ENCODE data around the gene ANKLE1.

Gene ANKLE1

DNA sequence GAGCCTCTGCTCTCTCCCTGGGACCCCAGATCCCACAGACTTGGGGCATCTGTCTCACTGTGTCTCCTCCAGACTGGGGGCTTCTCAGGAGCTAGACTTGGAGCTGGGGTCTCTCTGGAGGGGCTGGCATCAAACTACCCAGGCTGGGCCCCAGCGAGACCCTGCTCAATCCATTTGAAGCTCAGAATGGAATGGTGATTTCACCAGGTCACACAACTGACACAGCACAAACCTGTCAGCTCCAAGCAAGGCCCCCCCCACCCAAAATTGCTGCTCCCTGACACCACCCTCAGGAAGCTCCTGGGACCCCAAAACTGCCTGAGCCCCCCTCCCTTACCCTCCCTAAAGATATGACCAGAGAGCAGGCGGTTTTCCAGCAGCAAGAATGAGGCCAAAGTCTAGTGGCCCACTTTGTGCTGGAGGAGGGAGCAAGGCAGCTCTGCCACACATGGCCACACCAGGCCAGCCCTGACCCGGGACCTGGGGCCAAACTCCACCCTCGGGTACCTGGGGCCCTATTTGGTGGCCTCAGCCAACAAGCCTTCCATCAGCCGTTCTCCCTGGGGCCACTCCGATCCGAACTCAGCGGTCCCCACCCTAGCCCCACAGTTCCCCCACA, 38.4 kb upstream of the ANKLE1 start:
- Histone ChIP-seq H3K36me3 (ENCODE audit: insufficient read depth, low read length) (peaks cover 12% of the 10 kb centered on the region), H3K9me3 (ENCODE audit: low read length) (no peaks in the 10 kb centered on the region), H3K4me3 (ENCODE audit: low read length) (peak overlapping the region; percentile 98), H3K27me3 (ENCODE audit: insufficient read depth, low read length) (no peaks in the 10 kb centered on the region), H3K4me1 (ENCODE audit: insufficient read depth, low read length) (peaks cover 39% of the 10 kb centered on the region), H2AFZ (ENCODE audit: low read depth, low read length) (no peak overlapping the region)

DNA sequence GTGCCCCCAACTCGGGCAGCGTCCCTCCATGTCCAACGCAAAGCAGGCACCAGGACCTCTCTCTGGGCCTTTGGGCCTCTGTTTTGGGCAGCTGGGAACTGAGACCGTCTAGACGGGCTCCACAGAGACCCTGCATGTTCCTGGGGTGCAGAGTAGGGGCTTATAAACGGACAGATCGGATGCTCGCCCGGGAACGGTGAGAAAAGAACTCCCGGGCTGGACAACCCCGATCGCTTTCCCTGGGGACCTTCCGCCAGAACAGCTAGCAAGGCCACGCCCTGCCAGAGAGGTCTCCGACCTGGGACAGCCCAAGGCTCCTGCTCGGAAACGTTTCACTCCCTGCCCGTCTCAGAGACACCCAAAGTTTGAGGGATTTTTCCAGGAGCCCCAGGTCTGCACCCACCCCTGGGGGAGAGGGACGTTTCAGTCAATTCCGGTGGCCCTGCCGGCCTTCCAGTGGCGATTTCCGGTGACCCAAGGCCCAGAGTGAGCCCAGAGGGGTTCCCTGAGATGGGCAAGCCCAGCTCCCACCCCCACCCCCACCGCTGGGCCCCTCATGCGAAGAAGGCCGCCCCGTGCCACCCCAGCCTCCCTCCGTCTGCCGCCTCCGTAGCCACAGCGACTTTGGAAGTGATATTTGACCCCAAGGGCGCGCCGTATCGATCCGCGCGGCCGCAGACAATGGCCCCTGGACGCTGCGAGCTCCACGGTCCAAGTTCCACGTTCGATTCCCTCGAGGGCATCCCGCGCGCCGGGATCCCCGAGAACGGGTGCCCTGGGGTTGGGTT, 37.7 kb upstream of the ANKLE1 start:
- H2AFZ ChIP-seq (ENCODE audit: low read depth, low read length): no peak overlapping the region
- H3K9me3 ChIP-seq (ENCODE audit: low read length): no peaks in the 10 kb centered on the region
- H3K4me1 ChIP-seq (ENCODE audit: insufficient read depth, low read length): peaks cover 45% of the 10 kb centered on the region
- H3K36me3 ChIP-seq (ENCODE audit: insufficient read depth, low read length): peaks cover 7% of the 10 kb centered on the region
- no peaks in the 10 kb centered on the region for H3K27me3 ChIP-seq (ENCODE audit: insufficient read depth, low read length)
- peak overlapping the region; percentile 98 for H3K4me3 ChIP-seq (ENCODE audit: low read length)

DNA sequence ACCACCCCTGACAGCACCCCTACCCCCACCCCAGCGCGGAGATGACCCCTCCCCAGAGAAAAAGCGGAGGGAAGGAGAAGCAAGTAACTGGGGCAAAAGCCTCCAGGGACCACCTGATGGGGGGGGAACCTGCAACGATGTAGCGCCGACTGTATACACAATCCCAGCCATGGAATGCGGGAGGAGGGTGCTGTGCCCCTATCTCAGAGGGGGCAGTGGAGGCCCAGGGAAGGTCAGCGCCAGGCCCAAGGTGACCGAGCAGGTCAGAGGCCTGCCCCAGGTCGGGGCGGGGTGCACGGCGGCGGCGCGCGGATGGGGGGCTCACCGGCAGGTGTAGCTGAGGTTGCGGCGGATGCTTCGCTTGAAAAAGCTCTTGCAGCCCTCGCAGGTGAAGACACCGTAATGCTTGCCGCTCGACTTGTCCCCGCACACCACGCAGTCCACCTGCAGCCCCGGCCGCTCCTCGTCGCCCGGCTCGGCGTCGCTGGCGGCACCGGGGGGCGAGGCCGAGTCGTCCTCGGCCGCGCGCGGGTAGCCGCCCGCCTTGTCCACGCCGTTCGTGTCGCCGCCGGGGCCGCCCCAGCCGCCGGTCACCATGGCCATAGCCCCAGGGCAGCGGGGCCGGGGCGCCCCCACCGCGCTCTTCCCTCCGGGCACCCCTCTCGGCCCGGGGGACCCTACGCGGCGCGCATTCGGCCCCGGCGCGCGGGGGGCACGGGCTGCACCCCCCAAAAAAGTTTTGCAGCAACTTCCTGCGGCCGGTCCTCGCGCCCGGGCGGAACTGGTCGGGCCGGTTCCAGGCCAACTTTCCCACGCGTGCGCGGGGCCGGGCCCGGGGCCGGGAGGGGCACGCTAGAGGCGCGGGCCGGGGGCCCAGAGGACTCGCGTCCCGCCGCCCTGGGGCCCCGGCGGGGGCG, 36.8 kb upstream of the ANKLE1 start:
- Histone ChIP-seq H2AFZ (ENCODE audit: low read depth, low read length) (no peak overlapping the region), H3K9me3 (ENCODE audit: low read length) (no peaks in the 10 kb centered on the region), H3K4me1 (ENCODE audit: insufficient read depth, low read length) (peaks cover 46% of the 10 kb centered on the region)

DNA sequence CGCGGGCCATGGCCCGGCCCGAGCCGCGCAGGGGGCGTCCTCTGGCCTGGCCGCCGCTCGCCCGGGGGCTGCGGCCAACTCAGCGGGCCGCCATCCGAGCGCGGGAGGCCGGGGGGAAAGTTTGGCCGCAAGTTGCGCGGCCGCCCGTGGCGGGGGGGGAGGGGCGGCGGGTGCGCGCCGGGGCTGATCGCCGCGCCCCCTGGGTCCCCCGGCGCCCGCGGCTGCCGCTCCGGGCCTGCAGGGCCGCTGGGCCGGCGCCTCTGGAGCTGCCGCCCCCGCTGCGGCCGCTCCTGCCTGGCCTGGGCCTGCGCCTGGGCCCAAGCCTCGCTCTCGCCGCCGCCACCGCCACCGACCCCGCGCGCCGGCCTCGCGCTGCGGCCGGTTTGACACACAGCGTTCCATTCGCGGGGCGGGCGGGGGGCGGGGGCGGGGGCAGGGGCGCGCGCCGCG, 36.1 kb upstream of the ANKLE1 start, which contains the start of gene NR2F6:
NR2F6 (minus strand) TSS at position 385 of the 450 bp plus-strand sequence. CDS start 699 bp downstream, outside the sequence.
- H3K27me3 ChIP-seq (ENCODE audit: insufficient read depth, low read length): no peaks in the 10 kb centered on the region
- H3K4me3 ChIP-seq (ENCODE audit: low read length): peak within 1 kb of the TSS; percentile 98
- H3K9me3 ChIP-seq (ENCODE audit: low read length): no peaks in the 10 kb centered on the region
- H3K36me3 ChIP-seq (ENCODE audit: insufficient read depth, low read length): peaks cover 5% of the 10 kb centered on the region
- H2AFZ ChIP-seq (ENCODE audit: low read depth, low read length): peak within 1 kb of the TSS; percentile 13
- H3K4me1 ChIP-seq (ENCODE audit: insufficient read depth, low read length): peaks cover 40% of the 10 kb centered on the region

More for the DNA sequence above, 36.8 kb upstream of the ANKLE1 start:
- H3K27me3 ChIP-seq (ENCODE audit: insufficient read depth, low read length): no peaks in the 10 kb centered on the region
- H3K36me3 ChIP-seq (ENCODE audit: insufficient read depth, low read length): peaks cover 7% of the 10 kb centered on the region
- peak overlapping the region; percentile 98 for H3K4me3 ChIP-seq (ENCODE audit: low read length)

DNA sequence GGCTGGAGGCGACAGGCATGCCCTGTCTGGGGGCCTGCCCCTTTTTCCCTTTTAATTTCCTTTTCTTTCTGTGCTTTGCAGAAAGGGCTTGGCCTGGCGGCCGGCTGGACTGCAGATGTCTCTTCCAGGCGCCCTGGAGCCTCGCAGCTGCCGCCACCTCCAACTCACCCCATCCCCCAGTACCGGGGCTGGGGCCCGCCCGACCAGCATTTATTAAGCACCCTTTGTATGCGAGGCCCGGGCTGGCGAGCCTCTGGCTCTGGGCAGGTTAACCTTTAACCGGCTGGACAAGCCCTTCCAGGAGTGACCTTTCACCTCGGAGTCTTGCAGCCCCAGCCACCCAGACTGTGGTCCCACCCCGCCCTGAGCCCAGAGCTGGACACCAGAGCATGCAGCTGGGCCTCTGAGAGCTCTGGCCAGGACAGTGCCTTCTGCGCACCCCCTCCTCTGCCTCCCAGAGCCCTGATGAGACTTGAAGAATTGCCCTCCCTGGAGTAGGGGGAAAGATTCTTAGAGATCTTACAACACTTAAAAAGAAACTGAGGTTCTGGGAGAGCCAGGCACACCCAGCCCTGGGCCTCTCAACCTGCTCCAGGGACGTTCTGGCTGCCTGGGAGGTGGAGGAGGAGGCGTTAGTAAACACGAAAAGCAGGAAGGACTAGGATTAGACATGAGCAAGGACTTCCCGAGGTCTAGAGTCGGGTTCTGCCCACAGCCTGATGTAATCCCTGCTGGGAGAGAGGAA, 34.8 kb upstream of the ANKLE1 start:
- peak overlapping the region; percentile 37 for H3K4me3 ChIP-seq (ENCODE audit: low read length)
- no peaks in the 10 kb centered on the region for H3K36me3 ChIP-seq (ENCODE audit: insufficient read depth, low read length)
- H2AFZ ChIP-seq (ENCODE audit: low read depth, low read length): peak overlapping the region; percentile 13
- no peaks in the 10 kb centered on the region for H3K9me3 ChIP-seq (ENCODE audit: low read length)
- H3K4me1 ChIP-seq (ENCODE audit: insufficient read depth, low read length): peaks cover 37% of the 10 kb centered on the region
- H3K27me3 ChIP-seq (ENCODE audit: insufficient read depth, low read length): no peaks in the 10 kb centered on the region

DNA sequence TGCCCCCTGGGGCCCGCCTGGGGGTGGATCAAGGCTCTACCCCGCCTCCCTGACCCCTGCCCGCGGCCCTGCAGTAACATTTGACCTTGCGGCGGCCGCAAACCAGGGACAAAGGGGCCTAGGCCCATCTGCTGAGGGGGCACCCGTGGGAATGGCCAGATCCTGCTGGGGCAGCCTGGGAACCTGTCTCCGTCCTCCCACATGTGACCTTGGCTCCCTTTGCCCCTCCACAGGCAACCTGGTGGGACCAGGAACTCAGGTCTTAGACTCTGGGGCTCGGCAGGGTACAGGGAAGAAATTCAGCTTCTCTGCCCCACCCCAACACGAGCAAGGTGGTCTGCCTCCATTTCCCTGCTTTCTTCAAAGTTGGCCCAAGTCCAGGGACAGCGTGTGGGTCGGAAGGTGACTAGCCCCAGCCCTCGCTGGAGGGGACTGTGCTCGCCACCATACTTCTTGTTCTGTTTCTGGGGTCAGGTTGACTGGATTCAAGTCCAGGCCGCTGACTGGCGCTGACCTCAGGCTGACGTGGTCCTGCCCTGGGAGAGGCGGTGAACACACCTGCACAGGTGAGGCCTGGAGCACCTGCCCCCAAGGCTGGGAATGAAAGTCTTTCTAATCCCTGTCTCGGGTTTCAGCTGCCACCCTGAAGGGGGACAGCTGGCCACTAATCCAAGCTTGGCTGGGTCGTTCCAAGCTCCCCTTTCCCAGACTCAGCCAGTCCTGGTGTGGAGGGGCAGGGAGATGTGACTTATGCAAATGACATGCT, 33.5 kb upstream of the ANKLE1 start:
- Histone ChIP-seq H2AFZ (ENCODE audit: low read depth, low read length) (no peak overlapping the region), H3K36me3 (ENCODE audit: insufficient read depth, low read length) (no peaks in the 10 kb centered on the region), H3K9me3 (ENCODE audit: low read length) (no peaks in the 10 kb centered on the region), H3K4me3 (ENCODE audit: low read length) (no peak overlapping the region), H3K4me1 (ENCODE audit: insufficient read depth, low read length) (peaks cover 35% of the 10 kb centered on the region), H3K27me3 (ENCODE audit: insufficient read depth, low read length) (no peaks in the 10 kb centered on the region)

DNA sequence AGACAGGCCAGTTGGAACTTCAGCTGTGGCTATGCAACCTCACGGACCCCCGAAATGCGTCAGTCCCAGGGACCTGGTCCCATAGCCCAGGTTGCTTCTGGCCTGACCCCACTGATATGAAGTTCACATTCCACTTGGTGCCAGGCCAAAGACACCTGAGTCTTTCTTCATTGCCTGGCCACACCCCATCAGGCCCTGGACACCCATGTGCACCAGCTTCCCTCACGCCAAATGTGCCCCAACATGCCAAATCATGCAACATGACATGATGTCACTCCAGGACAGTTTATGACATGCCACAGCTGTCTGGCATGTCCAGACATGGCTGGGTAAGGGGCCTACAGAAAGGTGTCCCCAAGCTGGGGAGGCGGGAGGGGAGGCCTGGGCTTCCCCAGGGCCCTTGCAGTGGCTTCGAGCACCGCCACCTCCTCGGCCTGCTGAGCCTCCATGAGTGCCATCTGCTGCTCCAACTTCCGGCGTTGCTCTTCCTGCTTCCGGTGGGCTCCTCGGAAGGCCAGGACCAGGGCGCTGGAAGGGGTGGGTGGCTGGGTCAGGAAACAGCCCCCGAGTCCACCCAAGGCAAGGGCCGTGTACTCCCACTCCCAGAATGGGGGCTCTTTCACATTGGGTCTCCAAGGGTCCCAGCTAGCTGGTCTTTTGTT, 31.7 kb upstream of the ANKLE1 start:
- H3K36me3 ChIP-seq (ENCODE audit: insufficient read depth, low read length): no peaks in the 10 kb centered on the region
- no peaks in the 10 kb centered on the region for H3K9me3 ChIP-seq (ENCODE audit: low read length)
- H3K27me3 ChIP-seq (ENCODE audit: insufficient read depth, low read length): no peaks in the 10 kb centered on the region
- no peak overlapping the region for H2AFZ ChIP-seq (ENCODE audit: low read depth, low read length)
- no peak overlapping the region for H3K4me3 ChIP-seq (ENCODE audit: low read length)
- H3K4me1 ChIP-seq (ENCODE audit: insufficient read depth, low read length): peaks cover 23% of the 10 kb centered on the region

DNA sequence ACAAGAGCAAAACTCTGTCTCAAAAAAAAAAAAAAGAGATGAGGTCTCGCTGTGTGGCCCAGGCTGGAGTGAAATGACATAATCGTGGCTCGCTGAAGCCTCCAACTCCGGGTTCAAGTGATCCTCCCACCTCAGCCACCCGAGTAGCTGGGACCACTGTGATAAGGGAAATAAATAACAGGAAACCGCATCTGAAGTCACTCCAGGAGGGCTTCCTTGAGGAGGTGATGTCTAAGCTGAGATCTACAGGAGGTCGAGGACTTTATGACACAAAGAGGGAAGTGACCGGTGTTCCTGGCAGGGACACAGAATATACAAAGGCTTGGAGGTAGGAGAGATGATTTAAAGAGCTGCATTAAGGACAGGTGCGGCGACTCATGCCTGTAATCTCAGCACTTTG, 27.1 kb upstream of the ANKLE1 start:
- no peaks in the 10 kb centered on the region for H3K36me3 ChIP-seq (ENCODE audit: insufficient read depth, low read length)
- H3K9me3 ChIP-seq (ENCODE audit: low read length): no peaks in the 10 kb centered on the region
- no peaks in the 10 kb centered on the region for H3K27me3 ChIP-seq (ENCODE audit: insufficient read depth, low read length)
- H3K4me3 ChIP-seq (ENCODE audit: low read length): no peak overlapping the region
- no peak overlapping the region for H2AFZ ChIP-seq (ENCODE audit: low read depth, low read length)
- H3K4me1 ChIP-seq (ENCODE audit: insufficient read depth, low read length): peaks cover 3% of the 10 kb centered on the region

DNA sequence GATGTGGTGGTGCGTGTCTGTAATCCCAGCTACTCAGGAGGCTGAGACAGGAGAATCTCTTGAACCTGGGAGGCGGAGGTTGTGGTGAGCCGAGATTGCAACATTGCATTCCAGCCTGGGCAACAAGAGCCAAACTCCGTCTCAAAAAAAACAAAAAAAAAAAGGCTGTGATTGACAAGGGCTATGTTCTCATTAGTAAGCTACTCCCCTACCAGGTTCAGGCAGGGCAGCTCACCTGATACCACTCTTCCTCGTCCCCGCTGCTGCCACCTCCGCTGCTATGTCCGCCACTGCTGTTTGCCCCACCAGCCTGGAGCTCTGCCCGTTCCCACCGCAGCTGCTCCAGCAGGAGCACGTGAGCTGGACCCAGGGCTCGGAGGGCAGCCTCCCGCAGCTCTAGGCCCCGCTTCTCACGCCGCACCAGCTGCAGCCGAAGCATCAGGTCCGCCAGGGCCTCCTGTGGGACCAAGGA, 26.5 kb upstream of the ANKLE1 start:
- no peak overlapping the region for H2AFZ ChIP-seq (ENCODE audit: low read depth, low read length)
- no peak overlapping the region for H3K4me3 ChIP-seq (ENCODE audit: low read length)
- no peaks in the 10 kb centered on the region for H3K36me3 ChIP-seq (ENCODE audit: insufficient read depth, low read length)
- H3K27me3 ChIP-seq (ENCODE audit: insufficient read depth, low read length): no peaks in the 10 kb centered on the region
- H3K4me1 ChIP-seq (ENCODE audit: insufficient read depth, low read length): peaks cover 3% of the 10 kb centered on the region
- H3K9me3 ChIP-seq (ENCODE audit: low read length): no peaks in the 10 kb centered on the region

DNA sequence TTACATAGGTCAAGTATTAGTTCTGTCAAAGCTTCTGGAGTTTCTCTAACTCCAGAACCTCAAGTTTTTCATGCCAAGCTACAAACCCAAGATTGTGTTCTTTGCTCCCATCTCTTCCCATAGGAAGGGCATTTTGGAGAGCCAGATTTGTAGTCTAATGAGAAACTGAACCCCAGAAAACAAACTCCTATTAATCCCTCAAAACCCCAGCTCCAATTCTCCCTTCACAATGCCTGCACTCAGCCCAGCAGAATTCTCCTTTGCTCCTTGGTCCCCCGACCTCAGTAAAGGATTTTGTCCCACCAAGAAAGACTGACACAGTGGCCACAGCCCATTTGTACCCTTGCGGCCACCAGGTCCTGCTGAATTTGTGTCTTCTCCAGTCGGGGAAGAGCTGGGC, 25.6 kb upstream of the ANKLE1 start:
- Histone ChIP-seq H3K36me3 (ENCODE audit: insufficient read depth, low read length) (no peaks in the 10 kb centered on the region), H2AFZ (ENCODE audit: low read depth, low read length) (no peak overlapping the region), H3K4me3 (ENCODE audit: low read length) (no peak overlapping the region), H3K4me1 (ENCODE audit: insufficient read depth, low read length) (peaks cover 5% of the 10 kb centered on the region), H3K27me3 (ENCODE audit: insufficient read depth, low read length) (no peaks in the 10 kb centered on the region), H3K9me3 (ENCODE audit: low read length) (no peaks in the 10 kb centered on the region)

DNA sequence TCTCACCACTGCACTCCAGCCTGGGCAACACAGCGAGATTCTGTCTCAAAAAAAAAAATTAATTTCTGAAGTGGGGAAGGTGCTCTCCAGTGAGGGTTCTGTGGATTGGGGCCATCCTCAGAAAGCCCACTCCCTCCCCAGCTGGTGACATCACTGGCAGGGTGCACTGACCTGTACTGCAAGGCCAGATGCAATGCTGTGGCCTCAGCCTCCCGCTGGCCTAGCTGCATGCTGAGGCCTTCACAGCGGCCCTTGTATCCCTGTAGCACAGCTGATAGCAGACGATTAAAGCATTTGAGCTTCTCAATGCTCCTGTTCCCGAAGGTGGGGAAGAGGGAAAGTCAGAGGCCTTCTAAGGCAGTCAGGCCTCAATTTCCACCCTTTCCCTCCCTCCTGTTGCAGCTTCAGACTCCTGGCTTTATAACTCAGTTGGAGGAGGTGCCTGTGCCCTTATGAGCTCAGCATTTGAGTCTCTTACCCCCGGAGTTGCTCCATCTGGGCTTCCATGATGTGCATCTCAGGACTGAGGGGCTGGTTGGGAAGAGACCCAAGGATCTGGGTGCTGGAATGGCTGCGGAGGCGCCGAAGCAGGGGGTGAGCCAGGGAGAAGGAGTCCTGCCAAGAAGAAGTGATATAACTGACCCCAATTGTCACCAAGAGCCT, 22.5 kb upstream of the ANKLE1 start:
- Histone ChIP-seq H3K9me3 (ENCODE audit: low read length) (no peaks in the 10 kb centered on the region), H3K4me3 (ENCODE audit: low read length) (no peak overlapping the region), H3K36me3 (ENCODE audit: insufficient read depth, low read length) (no peaks in the 10 kb centered on the region), H3K27me3 (ENCODE audit: insufficient read depth, low read length) (no peaks in the 10 kb centered on the region), H3K4me1 (ENCODE audit: insufficient read depth, low read length) (peaks cover 5% of the 10 kb centered on the region), H2AFZ (ENCODE audit: low read depth, low read length) (no peak overlapping the region)
